Tibial nerve (tissue), 3 donors: ENCODE data around the gene MSI2.

Source experiments
- CTCF ChIP-seq, 5 experiments: fragments of 200-600 bp in 3 of 5; fragments of 450-650 bp in 2 of 5; sonication (generic) in 3 of 5; IDR thresholded peaks; one replicate each; pipeline ENCODE4 v1.5.1; 2016 to 2019; ENCODE audit warnings: antibody characterized with exemption in 5 of 5, mild to moderate bottlenecking in 3 of 5, moderate library complexity in 2 of 5
- POLR2A ChIP-seq, 2 donors: fragments of 450-650 bp; IDR thresholded peaks; one replicate each; pipeline ENCODE4 v1.6.1; 2017; ENCODE audit warnings: antibody characterized with exemption in 2 of 2, mild to moderate bottlenecking in 2 of 2, moderate library complexity in 2 of 2

GRCh38 chr17:57516290-57517230 lies 260.2 kb downstream of the MSI2 start:
- no peak for TF ChIP-seq POLR2A (IDR thresholded peaks at IDR 0.05)
- TF ChIP-seq CTCF (IDR thresholded peaks at IDR 0.05) = no peak
